Measurements from ENCODE around the gene CRADD. TPM values are rescaled to one million over a fixed set of nuclear protein-coding genes. Genes with fewer than 3 reads are reported as not detected.

Gene CRADD
- polyA plus RNA-seq, 1 of the 3 experiments (the other 2 are of a cell fraction), result 13.6 TPM

- CTCF ChIA-PET, result interaction anchor here (1.1 to 4.2 kb wide), 4 partner anchors 10 to 379 kb away, joined by 3 to 12 read pairs (median 4); no protein-coding TSS in a partner anchor
- H3K27ac ChIP-seq (ENCODE audit: low read depth in 2 of 2, low read length in 1 of 2), result no peak overlapping the region; a peak in 1 of 4 replicates
- H3K9ac ChIP-seq, result no peak overlapping the region
- TF ChIP-seq NFIC (IDR thresholded peaks at IDR 0.05; ENCODE audit: borderline replicate concordance) (peak; percentile 34), EP300 (IDR thresholded peaks at IDR 0.05; ENCODE audit: borderline replicate concordance in 1 of 2, low read depth in 1 of 2, low read length in 1 of 2) (0 out of 4 replicates have a peak, but pooled peaks of 1 of the 2 experiments have one; percentile 14), TCF12 (IDR thresholded peaks at IDR 0.05) (peak; percentile 29; the same call in 1 of the 2 replicates), MEF2A (IDR thresholded peaks at IDR 0.05; ENCODE audit: borderline replicate concordance, low read depth) (no peak)
- H3K9me2 ChIP-seq, result no peaks in the 10 kb centered on the region
- no peak overlapping the region for H3K4me3 ChIP-seq (ENCODE audit: low read depth in 2 of 2, low read length in 1 of 2)
- peaks cover 0 to 6% of the 10 kb centered on the region in 2 experiments for H3K36me3 ChIP-seq (replicated peaks in 1 of 2; ENCODE audit: control insufficient read depth in 1 of 2, insufficient read depth in 2 of 2, low read length in 1 of 2)
- POLR2A ChIA-PET, result no interaction called here
- H3K4me2 ChIP-seq, result no peak overlapping the region; the same call in 1 of the 2 replicates
- H2AFZ ChIP-seq (ENCODE audit: low read depth), result no peak overlapping the region
- no peak for DNase-seq
- H3K4me1 ChIP-seq (ENCODE audit: control insufficient read depth in 1 of 2, insufficient read depth in 2 of 2, low read depth in 1 of 2, low read length in 1 of 2), result peaks cover 3 to 10% of the 10 kb centered on the region in 2 experiments; a peak in 2 of 4 replicates
- H3F3A ChIP-seq (replicated peaks; ENCODE audit: insufficient read depth), result no peaks in the 10 kb centered on the region
- H3K9me3 ChIP-seq, result peaks cover 11% of the 10 kb centered on the region; the same call in 1 of the 2 replicates
- H3K79me2 ChIP-seq (ENCODE audit: insufficient read depth), result no peaks in the 10 kb centered on the region
- H3K27me3 ChIP-seq (ENCODE audit: insufficient read depth), result no peaks in the 10 kb centered on the region
- no peaks in the 10 kb centered on the region for H4K20me1 ChIP-seq (ENCODE audit: insufficient read depth)
- WGBS (ENCODE audit: low lambda C conversion rate), result 73% methylated on average over 4 of the region's 4 CpGs
These were observed 45.8 kb downstream of the CRADD start for GRCh38 chr12:93722835-93723567.

- Histone ChIP-seq H3K27ac (ENCODE audit: low read depth in 2 of 2, low read length in 1 of 2) (no peak overlapping the region; a peak in 1 of 4 replicates), H3K9ac (no peak overlapping the region)
These were observed 46.4 kb downstream of the CRADD start for GRCh38 chr12:93723568-93723930.

More at GRCh38 chr12:93723568-93723930, 46.4 kb downstream of the CRADD start:
- Histone ChIP-seq H4K20me1 (ENCODE audit: insufficient read depth) (no peaks in the 10 kb centered on the region), H3K9me2 (no peaks in the 10 kb centered on the region), H3K4me1 (ENCODE audit: control insufficient read depth in 1 of 2, insufficient read depth in 2 of 2, low read depth in 1 of 2, low read length in 1 of 2) (peaks cover 3 to 11% of the 10 kb centered on the region in 2 experiments; a peak in 2 of 4 replicates), H3K27me3 (ENCODE audit: insufficient read depth) (no peaks in the 10 kb centered on the region), H3K4me3 (ENCODE audit: low read depth in 2 of 2, low read length in 1 of 2) (no peak overlapping the region), H2AFZ (ENCODE audit: low read depth) (no peak overlapping the region), H3K9me3 (peaks cover 11% of the 10 kb centered on the region; the same call in 1 of the 2 replicates), H3F3A (replicated peaks; ENCODE audit: insufficient read depth) (no peaks in the 10 kb centered on the region), H3K4me2 (no peak overlapping the region; the same call in 1 of the 2 replicates), H3K79me2 (ENCODE audit: insufficient read depth) (no peaks in the 10 kb centered on the region), H3K36me3 (replicated peaks in 1 of 2; ENCODE audit: control insufficient read depth in 1 of 2, insufficient read depth in 2 of 2, low read length in 1 of 2) (peaks cover 0 to 6% of the 10 kb centered on the region in 2 experiments)
- 96% methylated on average over 4 of the region's 4 CpGs for WGBS (ENCODE audit: low lambda C conversion rate)
- TF ChIP-seq MAX (IDR thresholded peaks at IDR 0.05; ENCODE audit: low read depth) (no peak), NRF1 (IDR thresholded peaks at IDR 0.05; ENCODE audit: low read depth, low read length) (no peak), CTCF (IDR thresholded peaks at IDR 0.05) (no peak), TEAD4 (IDR thresholded peaks at IDR 0.05; ENCODE audit: borderline replicate concordance, insufficient read depth) (no peak), FOSL2 (IDR thresholded peaks at IDR 0.05; ENCODE audit: borderline replicate concordance, low read depth) (no peak), JUND (IDR thresholded peaks at IDR 0.05) (no peak)
- ChIA-PET POLR2A (no interaction called here), CTCF (interaction anchor here (1.1 to 4.2 kb wide), 4 partner anchors 9 to 378 kb away, joined by 3 to 12 read pairs (median 4); no protein-coding TSS in a partner anchor)
- DNase-seq, result no peak
